Measurements from ENCODE around the gene MYH7B.

- TF ChIP-seq POLR2AphosphoS5 (IDR thresholded peaks at IDR 0.05; ENCODE audit: low read depth, low read length): no peak
- no peak for TF ChIP-seq POLR2A (IDR thresholded peaks at IDR 0.05; ENCODE audit: low read depth, low read length)
Measured at GRCh38 chr20:35000922-35001595, 45.4 kb downstream of the MYH7B start.
